SK-N-SH (cell line): Measurements from ENCODE around the gene TRIM14.

Experiments used
- RAD21 ChIP-seq: IDR thresholded peaks from 2 replicates; pipeline ENCODE4 v1.6.1; 2012; ENCODE audit warnings: mild to moderate bottlenecking, low read length
- TF ChIP-seq, protein P1 (sequence below): fragments of 200-600 bp; sonication (generic); IDR thresholded peaks from 2 replicates; pipeline ENCODE4 v1.6.1; 2017; ENCODE audit warnings: antibody characterized with exemption, mild to moderate bottlenecking, moderate library complexity

DNA sequence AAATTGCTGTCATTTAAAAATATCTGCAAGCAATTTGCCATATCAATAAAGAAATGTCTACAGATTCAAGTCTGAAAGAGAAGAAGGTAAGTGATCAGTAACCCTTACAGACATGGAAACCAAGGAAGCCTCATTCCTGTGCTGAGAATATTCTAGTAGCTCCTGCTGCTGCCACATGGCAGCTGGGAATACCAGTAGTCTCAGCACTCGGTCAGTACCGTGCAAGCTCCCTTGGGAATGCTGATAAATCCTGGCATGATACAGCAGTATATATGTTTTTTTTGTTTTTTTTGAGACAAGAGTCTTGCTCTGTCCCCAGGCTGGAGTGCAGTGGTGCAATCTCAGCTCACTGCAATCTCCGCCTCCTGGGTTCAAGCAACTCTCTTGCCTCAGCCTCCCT, 34.6 kb downstream of the TRIM14 start:
- TF ChIP-seq RAD21, result no peak
- TF ChIP-seq, protein P1, sequence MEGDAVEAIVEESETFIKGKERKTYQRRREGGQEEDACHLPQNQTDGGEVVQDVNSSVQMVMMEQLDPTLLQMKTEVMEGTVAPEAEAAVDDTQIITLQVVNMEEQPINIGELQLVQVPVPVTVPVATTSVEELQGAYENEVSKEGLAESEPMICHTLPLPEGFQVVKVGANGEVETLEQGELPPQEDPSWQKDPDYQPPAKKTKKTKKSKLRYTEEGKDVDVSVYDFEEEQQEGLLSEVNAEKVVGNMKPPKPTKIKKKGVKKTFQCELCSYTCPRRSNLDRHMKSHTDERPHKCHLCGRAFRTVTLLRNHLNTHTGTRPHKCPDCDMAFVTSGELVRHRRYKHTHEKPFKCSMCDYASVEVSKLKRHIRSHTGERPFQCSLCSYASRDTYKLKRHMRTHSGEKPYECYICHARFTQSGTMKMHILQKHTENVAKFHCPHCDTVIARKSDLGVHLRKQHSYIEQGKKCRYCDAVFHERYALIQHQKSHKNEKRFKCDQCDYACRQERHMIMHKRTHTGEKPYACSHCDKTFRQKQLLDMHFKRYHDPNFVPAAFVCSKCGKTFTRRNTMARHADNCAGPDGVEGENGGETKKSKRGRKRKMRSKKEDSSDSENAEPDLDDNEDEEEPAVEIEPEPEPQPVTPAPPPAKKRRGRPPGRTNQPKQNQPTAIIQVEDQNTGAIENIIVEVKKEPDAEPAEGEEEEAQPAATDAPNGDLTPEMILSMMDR, result no peak
